HAP-1 (cell line): ENCODE data around the gene MXD4.
"Not testable (repeated sequence)": the region's sequence is repeated elsewhere in the genome, so short reads cannot be mapped to it uniquely, and the experiment has no call there.

Source experiments
- DNase-seq, 2 experiments: peaks; one replicate each; pipeline ENCODE4 v3.0.0-alpha.2; 2016 to 2020; ENCODE audit warnings: low spot score in 2 of 2
- H3K27me3 ChIP-seq: fragments of 250-450 bp; sonication (Bioruptor Pico); 2 replicates; pipeline ENCODE4 v1.5.1; 2020; ENCODE audit warnings: low read depth, mild to moderate bottlenecking, moderate library complexity
- H3K36me3 ChIP-seq: fragments of 250-450 bp; sonication (Bioruptor Pico); replicated peaks from 2 replicates; pipeline ENCODE4 v1.5.1; 2020; ENCODE audit warnings: mild to moderate bottlenecking
- H3K4me1 ChIP-seq: fragments of 250-450 bp; sonication (Bioruptor Pico); 2 replicates; pipeline ENCODE4 v1.5.1; 2020; ENCODE audit warnings: mild to moderate bottlenecking
- H3K4me3 ChIP-seq: fragments of 250-450 bp; sonication (Bioruptor Pico); 2 replicates; pipeline ENCODE4 v1.5.1; 2020; ENCODE audit warnings: mild to moderate bottlenecking, moderate library complexity
- H3K9me3 ChIP-seq: fragments of 250-450 bp; sonication (Bioruptor Pico); 2 replicates; pipeline ENCODE4 v1.5.1; 2020; ENCODE audit warnings: mild to moderate bottlenecking, moderate library complexity
- in situ Hi-C: fragments of 300-500 bp; cut with MboI; formaldehyde crosslinking; loops from 3 replicates; pipeline ENCODE4 v1.14.3; 2020; ENCODE audit warnings: low sequenced_read_pairs, inconsistent platforms, mixed read lengths

The MXD4 gene

GRCh38 chr4:2287594-2287915 is 25.6 kb upstream of the MXD4 start:
- no peak for DNase-seq
- in situ Hi-C loops: no loop called here
- Histone ChIP-seq H3K9me3 (no peaks in the 10 kb centered on the region), H3K27me3 (no peaks in the 10 kb centered on the region), H3K4me3 (no peak overlapping the region), H3K36me3 (no peaks in the 10 kb centered on the region), H3K4me1 (no peaks in the 10 kb centered on the region)

GRCh38 chr4:2286904-2287593 is 25.1 kb upstream of the MXD4 start:
- in situ Hi-C loops: no loop called here
- Histone ChIP-seq H3K9me3 (no peaks in the 10 kb centered on the region), H3K4me1 (no peaks in the 10 kb centered on the region), H3K4me3 (no peak overlapping the region), H3K27me3 (no peaks in the 10 kb centered on the region), H3K36me3 (no peaks in the 10 kb centered on the region)
- no peak for DNase-seq

GRCh38 chr4:2285613-2286381 is 23.9 kb upstream of the MXD4 start:
- H3K4me1 ChIP-seq: no peaks in the 10 kb centered on the region
- in situ Hi-C loops: no loop called here
- no peaks in the 10 kb centered on the region for H3K36me3 ChIP-seq
- H3K9me3 ChIP-seq: no peaks in the 10 kb centered on the region
- H3K4me3 ChIP-seq: no peak overlapping the region
- DNase-seq: no peak
- no peaks in the 10 kb centered on the region for H3K27me3 ChIP-seq

GRCh38 chr4:2284934-2285612 is 23.2 kb upstream of the MXD4 start:
- Histone ChIP-seq H3K36me3 (no peaks in the 10 kb centered on the region), H3K9me3 (no peaks in the 10 kb centered on the region), H3K4me1 (no peaks in the 10 kb centered on the region), H3K27me3 (no peaks in the 10 kb centered on the region), H3K4me3 (no peak overlapping the region)
- no peak for DNase-seq
- in situ Hi-C loops: no loop called here

GRCh38 chr4:2284161-2284933 is 22.4 kb upstream of the MXD4 start:
- in situ Hi-C loops: no loop called here
- DNase-seq: no peak
- Histone ChIP-seq H3K27me3 (no peaks in the 10 kb centered on the region), H3K4me1 (no peaks in the 10 kb centered on the region), H3K36me3 (no peaks in the 10 kb centered on the region), H3K4me3 (no peak overlapping the region), H3K9me3 (no peaks in the 10 kb centered on the region)

GRCh38 chr4:2283199-2283711 is 21.3 kb upstream of the MXD4 start:
- Histone ChIP-seq H3K4me3 (no peak overlapping the region), H3K4me1 (no peaks in the 10 kb centered on the region), H3K9me3 (no peaks in the 10 kb centered on the region), H3K36me3 (no peaks in the 10 kb centered on the region), H3K27me3 (no peaks in the 10 kb centered on the region)
- DNase-seq: no peak
- in situ Hi-C loops: no loop called here

GRCh38 chr4:2281575-2282343 is 19.9 kb upstream of the MXD4 start:
- in situ Hi-C loops: no loop called here
- no peaks in the 10 kb centered on the region for H3K4me1 ChIP-seq
- no peak for DNase-seq
- H3K36me3 ChIP-seq: no peaks in the 10 kb centered on the region
- no peaks in the 10 kb centered on the region for H3K9me3 ChIP-seq
- no peaks in the 10 kb centered on the region for H3K27me3 ChIP-seq
- no peak overlapping the region for H3K4me3 ChIP-seq

- Histone ChIP-seq H3K27me3 (no peaks in the 10 kb centered on the region), H3K36me3 (no peaks in the 10 kb centered on the region), H3K4me1 (no peaks in the 10 kb centered on the region), H3K9me3 (no peaks in the 10 kb centered on the region), H3K4me3 (no peak overlapping the region)
- no peak for DNase-seq
- in situ Hi-C loops: no loop called here
These were observed 18.8 kb upstream of the MXD4 start for GRCh38 chr4:2280531-2281300.

GRCh38 chr4:2277956-2278355 is 16.0 kb upstream of the MXD4 start:
- in situ Hi-C loops: no loop called here
- no peak overlapping the region for H3K4me3 ChIP-seq
- H3K4me1 ChIP-seq: no peaks in the 10 kb centered on the region
- no peaks in the 10 kb centered on the region for H3K9me3 ChIP-seq
- H3K36me3 ChIP-seq: no peaks in the 10 kb centered on the region
- H3K27me3 ChIP-seq: no peaks in the 10 kb centered on the region
- no peak for DNase-seq

GRCh38 chr4:2276581-2277325 is 14.8 kb upstream of the MXD4 start:
- H3K4me1 ChIP-seq: no peaks in the 10 kb centered on the region
- H3K9me3 ChIP-seq: no peaks in the 10 kb centered on the region
- H3K4me3 ChIP-seq: no peak overlapping the region
- no peaks in the 10 kb centered on the region for H3K27me3 ChIP-seq
- DNase-seq: no peak
- in situ Hi-C loops: no loop called here
- no peaks in the 10 kb centered on the region for H3K36me3 ChIP-seq

- no peaks in the 10 kb centered on the region for H3K36me3 ChIP-seq
- DNase-seq: no peak
- H3K27me3 ChIP-seq: no peaks in the 10 kb centered on the region
- H3K4me3 ChIP-seq: no peak overlapping the region
- H3K4me1 ChIP-seq: no peaks in the 10 kb centered on the region
- no peaks in the 10 kb centered on the region for H3K9me3 ChIP-seq
- in situ Hi-C loops: no loop called here
These were observed 13.8 kb upstream of the MXD4 start for GRCh38 chr4:2275546-2276251.

- in situ Hi-C loops, H3K27me3 ChIP-seq: not testable (repeated sequence)
These were observed 13.1 kb upstream of the MXD4 start for GRCh38 chr4:2275044-2275397.

More at GRCh38 chr4:2275044-2275397, 13.1 kb upstream of the MXD4 start:
- H3K4me3 ChIP-seq, H3K4me1 ChIP-seq, H3K36me3 ChIP-seq, DNase-seq, H3K9me3 ChIP-seq: not testable (repeated sequence)
